ENCODE results near the gene MSGN1.

Gene MSGN1

DNA sequence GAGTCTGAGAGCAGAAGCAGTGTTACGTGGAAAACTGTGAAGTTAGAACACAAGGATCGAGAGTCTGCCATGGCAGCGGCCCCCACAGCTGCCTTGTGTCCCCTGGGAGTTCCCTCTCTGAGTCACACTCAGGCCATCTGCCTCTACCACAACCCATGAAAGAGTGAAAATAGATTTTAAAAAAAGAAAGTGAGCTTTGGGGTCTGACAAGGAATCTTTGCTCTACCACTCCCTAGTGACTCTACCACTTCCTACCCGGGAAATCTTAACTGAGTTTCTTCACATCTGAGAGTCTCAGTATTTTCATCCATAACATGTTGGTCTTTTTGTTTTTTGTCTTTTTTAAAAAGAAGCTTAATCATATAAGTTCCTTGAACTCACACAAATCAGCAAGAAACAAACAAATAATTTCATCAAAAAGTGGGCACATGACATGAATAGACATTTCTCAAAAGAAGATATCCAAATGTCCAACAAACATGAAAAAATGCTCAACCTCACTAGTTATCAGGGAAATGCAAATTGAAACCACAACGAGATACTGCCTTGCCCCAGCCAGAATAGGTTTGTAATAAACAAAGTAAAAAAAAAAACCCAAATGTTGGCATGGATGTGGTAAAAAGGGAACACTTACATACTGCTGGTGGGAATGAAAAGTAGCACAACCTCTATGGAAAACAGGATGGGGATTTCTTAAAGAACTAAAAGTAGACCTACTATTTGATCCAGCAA, 2.4 kb upstream of the MSGN1 start:
- no peaks in the 10 kb centered on the region for H3K27me3 ChIP-seq (ENCODE audit: insufficient read depth, low read length, poor library complexity, severe bottlenecking)
- no peaks in the 10 kb centered on the region for H3K79me2 ChIP-seq (ENCODE audit: insufficient read depth, low read length)
- H2AFZ ChIP-seq (ENCODE audit: low read length), result no peak overlapping the region
- TF ChIP-seq, protein P1, sequence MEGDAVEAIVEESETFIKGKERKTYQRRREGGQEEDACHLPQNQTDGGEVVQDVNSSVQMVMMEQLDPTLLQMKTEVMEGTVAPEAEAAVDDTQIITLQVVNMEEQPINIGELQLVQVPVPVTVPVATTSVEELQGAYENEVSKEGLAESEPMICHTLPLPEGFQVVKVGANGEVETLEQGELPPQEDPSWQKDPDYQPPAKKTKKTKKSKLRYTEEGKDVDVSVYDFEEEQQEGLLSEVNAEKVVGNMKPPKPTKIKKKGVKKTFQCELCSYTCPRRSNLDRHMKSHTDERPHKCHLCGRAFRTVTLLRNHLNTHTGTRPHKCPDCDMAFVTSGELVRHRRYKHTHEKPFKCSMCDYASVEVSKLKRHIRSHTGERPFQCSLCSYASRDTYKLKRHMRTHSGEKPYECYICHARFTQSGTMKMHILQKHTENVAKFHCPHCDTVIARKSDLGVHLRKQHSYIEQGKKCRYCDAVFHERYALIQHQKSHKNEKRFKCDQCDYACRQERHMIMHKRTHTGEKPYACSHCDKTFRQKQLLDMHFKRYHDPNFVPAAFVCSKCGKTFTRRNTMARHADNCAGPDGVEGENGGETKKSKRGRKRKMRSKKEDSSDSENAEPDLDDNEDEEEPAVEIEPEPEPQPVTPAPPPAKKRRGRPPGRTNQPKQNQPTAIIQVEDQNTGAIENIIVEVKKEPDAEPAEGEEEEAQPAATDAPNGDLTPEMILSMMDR (conservative IDR thresholded peaks at IDR 0.05; ENCODE audit: low read length), result no peak
- TF ChIP-seq EZH2phosphoT487 (IDR thresholded peaks at IDR 0.05; ENCODE audit: borderline replicate concordance), result no peak
- H3K4me3 ChIP-seq (ENCODE audit: low read length, poor library complexity, severe bottlenecking), result no peak overlapping the region
- H3F3A ChIP-seq (ENCODE audit: low read depth), result no peaks in the 10 kb centered on the region
- H3K36me3 ChIP-seq (ENCODE audit: insufficient read depth, low read length), result no peaks in the 10 kb centered on the region
- H3K9me2 ChIP-seq (replicated peaks; ENCODE audit: low read depth, low read length), result no peaks in the 10 kb centered on the region
- no peak overlapping the region for H3K9ac ChIP-seq (ENCODE audit: low read depth, low read length, poor library complexity, severe bottlenecking)
- no peaks in the 10 kb centered on the region for H3K9me3 ChIP-seq (ENCODE audit: insufficient read depth, low read depth, low read length)
- H3K4me1 ChIP-seq (ENCODE audit: insufficient read depth, low read length, poor library complexity, severe bottlenecking), result peaks cover 8% of the 10 kb centered on the region
- H3K4me2 ChIP-seq (ENCODE audit: low read depth, low read length, poor library complexity, severe bottlenecking), result peak overlapping the region; percentile 31
- H4K20me1 ChIP-seq (ENCODE audit: insufficient read depth, low read length, poor library complexity, severe bottlenecking), result no peaks in the 10 kb centered on the region

DNA sequence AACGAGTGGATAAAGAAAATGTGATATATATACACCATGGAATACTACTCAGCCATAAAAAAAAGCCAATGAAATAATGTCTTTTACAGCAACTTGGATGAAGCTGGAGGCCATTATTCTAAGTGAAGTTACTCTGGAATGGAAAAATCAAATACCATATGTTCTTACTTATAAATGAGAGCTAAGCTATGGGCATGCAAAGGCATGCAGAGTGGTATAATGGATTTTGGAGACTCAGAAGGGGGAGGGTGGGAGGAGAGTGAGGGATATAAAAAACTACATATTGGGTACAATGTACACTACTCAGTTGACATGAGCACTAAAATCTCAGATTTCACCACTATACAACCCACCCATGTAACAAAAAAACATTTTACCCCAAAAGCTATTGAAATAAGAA, 1.7 kb upstream of the MSGN1 start:
- Histone ChIP-seq H3K9me2 (replicated peaks; ENCODE audit: low read depth, low read length) (no peaks in the 10 kb centered on the region), H3K79me2 (ENCODE audit: insufficient read depth, low read length) (no peaks in the 10 kb centered on the region), H3K4me3 (ENCODE audit: low read length, poor library complexity, severe bottlenecking) (no peak overlapping the region), H3K9me3 (ENCODE audit: insufficient read depth, low read depth, low read length) (no peaks in the 10 kb centered on the region), H3K36me3 (ENCODE audit: insufficient read depth, low read length) (no peaks in the 10 kb centered on the region), H3K4me1 (ENCODE audit: insufficient read depth, low read length, poor library complexity, severe bottlenecking) (peaks cover 8% of the 10 kb centered on the region), H3K27me3 (ENCODE audit: insufficient read depth, low read length, poor library complexity, severe bottlenecking) (no peaks in the 10 kb centered on the region), H2AFZ (ENCODE audit: low read length) (no peak overlapping the region), H4K20me1 (ENCODE audit: insufficient read depth, low read length, poor library complexity, severe bottlenecking) (no peaks in the 10 kb centered on the region), H3K4me2 (ENCODE audit: low read depth, low read length, poor library complexity, severe bottlenecking) (no peak overlapping the region), H3K9ac (ENCODE audit: low read depth, low read length, poor library complexity, severe bottlenecking) (no peak overlapping the region), H3F3A (ENCODE audit: low read depth) (no peaks in the 10 kb centered on the region)
- TF ChIP-seq, protein P1 (conservative IDR thresholded peaks at IDR 0.05; ENCODE audit: low read length), result no peak
- TF ChIP-seq EZH2phosphoT487 (IDR thresholded peaks at IDR 0.05; ENCODE audit: borderline replicate concordance), result no peak

DNA sequence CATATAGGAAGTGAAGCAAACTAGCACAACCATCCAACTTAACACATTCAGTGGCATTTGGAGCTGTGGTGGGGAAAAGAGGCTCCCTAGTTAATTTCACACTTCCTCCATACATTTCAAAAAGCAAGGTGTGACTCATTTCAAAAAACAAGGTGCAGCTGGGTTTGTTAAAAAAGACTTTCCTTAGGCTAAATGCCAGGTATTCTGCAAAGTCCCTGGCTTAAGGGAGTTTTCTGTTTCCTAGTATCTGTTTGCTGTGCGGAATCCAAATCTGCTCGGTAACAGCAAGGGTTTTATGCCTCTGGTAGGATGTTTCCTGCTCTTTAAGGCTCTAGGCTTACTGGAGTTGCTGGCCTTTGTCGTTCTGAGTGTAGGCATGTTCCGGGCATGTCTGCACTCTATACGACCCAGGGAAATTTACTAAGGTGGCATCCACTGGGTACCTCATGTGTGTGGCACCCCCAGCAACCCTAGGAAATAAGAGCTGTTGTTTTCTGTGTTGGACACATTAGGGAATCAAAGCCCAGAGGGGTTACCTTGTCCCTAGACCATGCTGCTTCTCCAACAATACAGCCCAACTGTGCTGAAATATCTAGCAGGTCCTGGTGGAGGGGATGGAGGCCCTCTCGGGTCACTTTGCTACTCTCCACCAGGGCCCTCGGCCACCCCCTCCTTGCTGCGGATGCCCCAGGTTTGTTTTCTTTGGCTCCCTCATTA, 634 bp upstream of the MSGN1 start:
- Histone ChIP-seq H3K79me2 (ENCODE audit: insufficient read depth, low read length) (no peaks in the 10 kb centered on the region), H3K4me1 (ENCODE audit: insufficient read depth, low read length, poor library complexity, severe bottlenecking) (peaks cover 8% of the 10 kb centered on the region), H3K4me2 (ENCODE audit: low read depth, low read length, poor library complexity, severe bottlenecking) (no peak overlapping the region), H2AFZ (ENCODE audit: low read length) (no peak overlapping the region), H3K36me3 (ENCODE audit: insufficient read depth, low read length) (no peaks in the 10 kb centered on the region), H3K27me3 (ENCODE audit: insufficient read depth, low read length, poor library complexity, severe bottlenecking) (no peaks in the 10 kb centered on the region), H3K9me3 (ENCODE audit: insufficient read depth, low read depth, low read length) (no peaks in the 10 kb centered on the region), H4K20me1 (ENCODE audit: insufficient read depth, low read length, poor library complexity, severe bottlenecking) (no peaks in the 10 kb centered on the region), H3K4me3 (ENCODE audit: low read length, poor library complexity, severe bottlenecking) (no peak overlapping the region), H3K9ac (ENCODE audit: low read depth, low read length, poor library complexity, severe bottlenecking) (no peak overlapping the region), H3F3A (ENCODE audit: low read depth) (no peaks in the 10 kb centered on the region), H3K9me2 (replicated peaks; ENCODE audit: low read depth, low read length) (no peaks in the 10 kb centered on the region)
- no peak for TF ChIP-seq EZH2phosphoT487 (IDR thresholded peaks at IDR 0.05; ENCODE audit: borderline replicate concordance)
- TF ChIP-seq, protein P1 (conservative IDR thresholded peaks at IDR 0.05; ENCODE audit: low read length), result no peak
